ENCODE results near the gene LRRTM1. TPM values are rescaled to one million over a fixed set of nuclear protein-coding genes. Genes with fewer than 3 reads are reported as not detected.

LRRTM1 gene
- total and polyA plus RNA-seq, 4 donors = 0.09 TPM; not detected in 3

DNA sequence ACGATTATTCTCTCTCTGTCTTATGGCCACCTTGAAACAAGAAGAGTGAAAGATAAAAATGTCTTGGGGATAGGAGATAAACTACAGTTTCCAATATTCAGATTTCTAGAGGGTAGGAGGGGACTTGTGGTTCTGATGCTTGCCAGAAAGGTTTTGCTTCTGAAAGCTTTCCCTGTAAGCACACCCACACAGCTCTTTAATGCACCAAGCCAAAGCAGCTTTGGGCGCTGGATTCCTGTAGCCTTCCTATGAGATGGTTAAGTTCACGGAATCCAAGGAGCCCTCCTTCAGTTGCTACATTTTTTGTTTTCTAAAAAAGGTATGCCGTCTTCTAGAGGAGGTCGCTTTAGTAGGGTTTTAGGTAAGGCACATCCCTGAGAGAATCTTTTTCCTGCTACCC, 4.9 kb downstream of the LRRTM1 start:
- TF ChIP-seq, protein P1, sequence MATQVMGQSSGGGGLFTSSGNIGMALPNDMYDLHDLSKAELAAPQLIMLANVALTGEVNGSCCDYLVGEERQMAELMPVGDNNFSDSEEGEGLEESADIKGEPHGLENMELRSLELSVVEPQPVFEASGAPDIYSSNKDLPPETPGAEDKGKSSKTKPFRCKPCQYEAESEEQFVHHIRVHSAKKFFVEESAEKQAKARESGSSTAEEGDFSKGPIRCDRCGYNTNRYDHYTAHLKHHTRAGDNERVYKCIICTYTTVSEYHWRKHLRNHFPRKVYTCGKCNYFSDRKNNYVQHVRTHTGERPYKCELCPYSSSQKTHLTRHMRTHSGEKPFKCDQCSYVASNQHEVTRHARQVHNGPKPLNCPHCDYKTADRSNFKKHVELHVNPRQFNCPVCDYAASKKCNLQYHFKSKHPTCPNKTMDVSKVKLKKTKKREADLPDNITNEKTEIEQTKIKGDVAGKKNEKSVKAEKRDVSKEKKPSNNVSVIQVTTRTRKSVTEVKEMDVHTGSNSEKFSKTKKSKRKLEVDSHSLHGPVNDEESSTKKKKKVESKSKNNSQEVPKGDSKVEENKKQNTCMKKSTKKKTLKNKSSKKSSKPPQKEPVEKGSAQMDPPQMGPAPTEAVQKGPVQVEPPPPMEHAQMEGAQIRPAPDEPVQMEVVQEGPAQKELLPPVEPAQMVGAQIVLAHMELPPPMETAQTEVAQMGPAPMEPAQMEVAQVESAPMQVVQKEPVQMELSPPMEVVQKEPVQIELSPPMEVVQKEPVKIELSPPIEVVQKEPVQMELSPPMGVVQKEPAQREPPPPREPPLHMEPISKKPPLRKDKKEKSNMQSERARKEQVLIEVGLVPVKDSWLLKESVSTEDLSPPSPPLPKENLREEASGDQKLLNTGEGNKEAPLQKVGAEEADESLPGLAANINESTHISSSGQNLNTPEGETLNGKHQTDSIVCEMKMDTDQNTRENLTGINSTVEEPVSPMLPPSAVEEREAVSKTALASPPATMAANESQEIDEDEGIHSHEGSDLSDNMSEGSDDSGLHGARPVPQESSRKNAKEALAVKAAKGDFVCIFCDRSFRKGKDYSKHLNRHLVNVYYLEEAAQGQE (IDR thresholded peaks at IDR 0.05) = no peak
- TF ChIP-seq HNF4A (conservative IDR thresholded peaks at IDR 0.05) (no peak), TAF1 (conservative IDR thresholded peaks at IDR 0.05) (no peak)
- peaks cover 0 to 11% (median 8%) of the 10 kb centered on the region in 4 donors for H3K27me3 ChIP-seq (ENCODE audit: control insufficient read depth in 4 of 4, insufficient read depth in 4 of 4, low read length in 3 of 4)
- no peaks in the 10 kb centered on the region for H3K9me3 ChIP-seq (ENCODE audit: control insufficient read depth in 4 of 4, low read length in 3 of 4)
- H3K27ac ChIP-seq (ENCODE audit: low read depth in 1 of 2, low read length in 2 of 2) = no peak overlapping the region
- H3K36me3 ChIP-seq (ENCODE audit: control insufficient read depth in 4 of 4, insufficient read depth in 3 of 4, low read depth in 1 of 4, low read length in 3 of 4) = no peaks in the 10 kb centered on the region
- H3K9ac ChIP-seq (ENCODE audit: low read depth in 1 of 2, low read length in 2 of 2) = no peak overlapping the region
- WGBS = 39% methylated on average over 5 of the region's 5 CpGs
- no peak for DNase-seq (ENCODE audit: low spot score)
- no peak overlapping the region for H3K4me3 ChIP-seq (ENCODE audit: low read depth in 1 of 3, low read length in 3 of 3)
- no peaks in the 10 kb centered on the region for H3K4me1 ChIP-seq (ENCODE audit: control insufficient read depth in 4 of 4, insufficient read depth in 4 of 4, low read length in 3 of 4)

DNA sequence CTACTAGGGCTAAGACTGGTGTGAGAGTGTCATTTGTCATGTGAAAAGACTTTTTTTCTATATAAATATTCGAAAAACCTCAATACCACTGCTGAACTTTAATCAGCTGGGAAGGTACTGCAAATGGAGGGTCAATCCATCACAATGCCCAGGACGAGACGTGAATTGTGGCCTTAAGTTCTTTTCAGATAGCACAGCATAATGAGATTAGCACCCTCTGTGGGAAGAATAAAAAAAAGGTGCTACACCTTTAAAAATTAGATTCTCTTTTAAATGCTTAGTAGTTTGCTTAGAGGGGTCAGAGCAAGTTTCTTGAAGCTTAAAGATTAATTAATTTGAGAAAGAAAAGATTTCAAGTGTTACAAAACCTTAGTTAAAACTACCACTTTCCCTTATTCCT, 5.6 kb downstream of the LRRTM1 start:
- no peak overlapping the region for H3K27ac ChIP-seq (ENCODE audit: low read depth in 1 of 2, low read length in 2 of 2)
- H3K9ac ChIP-seq (ENCODE audit: low read depth in 1 of 2, low read length in 2 of 2) = no peak overlapping the region
- no peaks in the 10 kb centered on the region for H3K4me1 ChIP-seq (ENCODE audit: control insufficient read depth in 4 of 4, insufficient read depth in 4 of 4, low read length in 3 of 4)
- H3K36me3 ChIP-seq (ENCODE audit: control insufficient read depth in 4 of 4, insufficient read depth in 3 of 4, low read depth in 1 of 4, low read length in 3 of 4) = no peaks in the 10 kb centered on the region
- no peak overlapping the region for H3K4me3 ChIP-seq (ENCODE audit: low read depth in 1 of 3, low read length in 3 of 3)
- 34% methylated on average over 3 of the region's 3 CpGs for WGBS
- no peak for DNase-seq (ENCODE audit: low spot score)
- H3K27me3 ChIP-seq (ENCODE audit: control insufficient read depth in 4 of 4, insufficient read depth in 4 of 4, low read length in 3 of 4) = peaks cover 0 to 11% (median 8%) of the 10 kb centered on the region in 4 donors
- H3K9me3 ChIP-seq (ENCODE audit: control insufficient read depth in 4 of 4, low read length in 3 of 4) = no peaks in the 10 kb centered on the region
- TF ChIP-seq RXRA (IDR thresholded peaks at IDR 0.05) (no peak), HNF4G (IDR thresholded peaks at IDR 0.05) (no peak), FOXA2 (IDR thresholded peaks at IDR 0.05) (no peak), FOXA1 (IDR thresholded peaks at IDR 0.05) (no peak), GABPA (IDR thresholded peaks at IDR 0.05 in 1 of 2, conservative IDR thresholded peaks at IDR 0.05 in 1 of 2) (no peak), JUND (IDR thresholded peaks at IDR 0.05) (no peak), HNF4A (conservative IDR thresholded peaks at IDR 0.05) (no peak)
- TF ChIP-seq, protein P1 (IDR thresholded peaks at IDR 0.05) = no peak
- TF ChIP-seq, protein P2, sequence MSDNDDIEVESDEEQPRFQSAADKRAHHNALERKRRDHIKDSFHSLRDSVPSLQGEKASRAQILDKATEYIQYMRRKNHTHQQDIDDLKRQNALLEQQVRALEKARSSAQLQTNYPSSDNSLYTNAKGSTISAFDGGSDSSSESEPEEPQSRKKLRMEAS (IDR thresholded peaks at IDR 0.05) = no peak

DNA sequence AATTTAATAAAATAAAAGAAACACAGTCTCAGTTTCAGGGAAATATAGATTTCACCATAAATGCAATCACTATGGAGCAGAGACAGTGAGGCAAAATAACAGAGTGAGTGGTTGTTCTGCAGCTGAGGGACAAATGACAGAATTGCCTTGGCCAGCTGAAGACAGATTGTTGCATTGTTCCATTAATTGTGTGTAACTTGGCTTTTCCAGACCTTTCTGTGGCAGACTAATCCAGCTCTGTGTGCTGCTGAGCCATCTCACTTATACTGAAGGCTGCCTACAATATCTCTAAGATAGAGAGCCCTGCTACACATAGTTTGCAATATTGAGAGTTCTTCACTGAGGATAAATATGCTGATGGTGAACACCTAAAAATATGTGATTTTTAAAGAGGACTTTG, 11.5 kb downstream of the LRRTM1 start:
- Histone ChIP-seq H3K9ac (ENCODE audit: low read depth in 1 of 2, low read length in 2 of 2) (no peak overlapping the region), H3K27me3 (ENCODE audit: control insufficient read depth in 4 of 4, insufficient read depth in 4 of 4, low read length in 3 of 4) (peaks cover 0 to 3% (median 0%) of the 10 kb centered on the region in 4 donors), H3K4me3 (ENCODE audit: low read depth in 1 of 3, low read length in 3 of 3) (no peak overlapping the region), H3K9me3 (ENCODE audit: control insufficient read depth in 4 of 4, low read length in 3 of 4) (no peaks in the 10 kb centered on the region), H3K27ac (ENCODE audit: low read depth in 1 of 2, low read length in 2 of 2) (no peak overlapping the region), H3K36me3 (ENCODE audit: control insufficient read depth in 4 of 4, insufficient read depth in 3 of 4, low read depth in 1 of 4, low read length in 3 of 4) (no peaks in the 10 kb centered on the region), H3K4me1 (ENCODE audit: control insufficient read depth in 4 of 4, insufficient read depth in 4 of 4, low read length in 3 of 4) (no peaks in the 10 kb centered on the region)
- TF ChIP-seq NR2F2 (IDR thresholded peaks at IDR 0.05) = no peak
- TF ChIP-seq JUND (IDR thresholded peaks at IDR 0.05) = no peak
- TF ChIP-seq FOXA1 (IDR thresholded peaks at IDR 0.05) = no peak
- no peak for TF ChIP-seq SP1 (IDR thresholded peaks at IDR 0.05)
- TF ChIP-seq TAF1 (conservative IDR thresholded peaks at IDR 0.05) = no peak
- TF ChIP-seq RXRA (IDR thresholded peaks at IDR 0.05) = no peak
- no peak for DNase-seq (ENCODE audit: low spot score)
